GM12875 (cell line): ENCODE results near the gene BEND4.
"Not testable (repeated sequence)": the region's sequence is repeated elsewhere in the genome, so short reads cannot be mapped to it uniquely, and the experiment has no call there.

ENCODE experiments used
- H3K4me3 ChIP-seq: one replicate; pipeline ENCODE4 v1.5.1; 2011; ENCODE audit warnings: low read depth, low read length, control low read depth
- CTCF ChIP-seq: IDR thresholded peaks from 2 replicates; pipeline ENCODE4 v1.5.1; 2011; ENCODE audit warnings: low read depth, mild to moderate bottlenecking, control low read depth, inconsistent platforms, low read length, moderate library complexity, borderline replicate concordance; ENCODE audit not compliant: insufficient read depth

Gene BEND4

GRCh38 chr4:42152507-42153504 lies at the start of gene BEND4:
Gene BEND4, minus strand, starts transcription at chr4:42152655. Its CDS starts 512 bp downstream, at chr4:42152143.
- H3K4me3 ChIP-seq, result peak within 1 kb of the TSS; percentile 48
- 0 out of 2 replicates have a peak, but pooled peaks have one; percentile 7 for TF ChIP-seq CTCF

GRCh38 chr4:42197341-42197740 lies 44.9 kb upstream of the BEND4 start:
- TF ChIP-seq CTCF, result no peak
- no peak overlapping the region for H3K4me3 ChIP-seq

GRCh38 chr4:42172921-42173320 lies 20.5 kb upstream of the BEND4 start:
- no peak overlapping the region for H3K4me3 ChIP-seq
- TF ChIP-seq CTCF, result no peak

DNA sequence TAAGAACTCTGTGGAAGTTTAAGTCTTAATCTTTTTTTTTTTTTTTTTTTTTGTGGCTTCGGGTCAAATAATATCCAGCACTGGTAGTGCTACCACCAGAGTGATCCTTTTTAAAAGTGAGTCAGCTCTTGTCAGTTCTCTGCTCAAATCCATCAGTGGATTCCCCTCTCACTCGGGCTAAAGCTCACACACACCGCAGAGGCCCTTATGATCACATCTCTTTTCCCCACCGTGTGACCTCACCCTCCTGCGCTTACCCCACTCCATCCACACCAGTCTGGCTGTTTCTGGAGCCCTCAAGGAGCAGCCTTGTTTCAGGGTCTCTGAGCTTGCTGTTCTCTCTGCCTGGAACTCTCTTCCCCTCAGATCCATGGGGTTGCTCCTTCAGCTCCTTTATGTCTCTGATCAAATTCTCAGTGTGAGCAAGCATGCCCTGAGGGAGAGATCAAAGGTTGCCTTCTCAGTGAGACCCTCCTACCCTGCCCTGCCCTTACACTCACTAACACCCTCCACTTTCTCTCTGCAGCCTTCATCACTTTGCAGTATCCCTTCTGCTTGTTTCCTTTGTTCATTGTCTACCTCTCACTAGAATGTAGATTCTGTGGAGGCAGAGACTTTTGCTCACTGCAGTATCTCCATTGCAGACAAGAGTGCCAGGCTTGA lies 19.8 kb upstream of the BEND4 start:
- H3K4me3 ChIP-seq, result no peak overlapping the region
- no peak for TF ChIP-seq CTCF

DNA sequence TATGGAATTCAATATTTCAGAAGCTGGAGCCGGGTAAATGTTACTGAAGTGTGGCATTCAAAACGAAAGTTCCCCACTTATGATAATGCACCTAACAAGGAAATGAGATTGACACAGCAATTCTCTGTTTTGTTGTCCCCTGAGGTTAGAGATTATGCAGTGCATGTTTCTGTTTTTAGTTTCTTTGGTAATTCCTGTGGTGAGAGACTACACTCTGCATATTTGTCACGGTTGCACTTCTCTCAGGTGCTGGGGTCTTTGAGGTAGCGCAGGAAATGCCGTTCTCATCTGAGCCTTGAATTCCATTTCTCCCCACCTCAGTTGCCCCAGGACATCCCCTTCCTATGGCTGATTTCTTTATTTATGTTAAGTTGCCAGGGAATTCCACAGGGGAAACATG lies 15.3 kb upstream of the BEND4 start:
- H3K4me3 ChIP-seq, result no peak overlapping the region
- no peak for TF ChIP-seq CTCF

DNA sequence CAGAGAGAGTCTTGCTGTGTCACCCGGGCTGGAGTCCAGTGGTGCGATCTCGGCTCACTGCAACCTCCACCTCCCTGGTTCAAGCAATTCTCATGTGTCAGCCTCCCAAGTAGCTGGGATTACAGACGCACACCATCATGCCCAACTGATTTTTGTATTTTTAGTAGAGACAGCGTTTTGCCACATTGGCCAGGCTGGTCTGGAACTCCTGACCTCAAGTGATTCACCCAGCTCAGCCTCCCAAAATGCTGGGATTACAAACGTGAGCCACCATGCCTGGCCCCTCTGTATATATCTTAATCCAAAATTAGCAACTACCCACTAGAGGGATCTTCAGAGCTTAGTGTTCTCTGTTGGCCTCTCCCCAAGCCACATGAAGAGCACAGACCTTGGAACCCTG lies 13.7 kb upstream of the BEND4 start:
- not testable (repeated sequence) for H3K4me3 ChIP-seq

DNA sequence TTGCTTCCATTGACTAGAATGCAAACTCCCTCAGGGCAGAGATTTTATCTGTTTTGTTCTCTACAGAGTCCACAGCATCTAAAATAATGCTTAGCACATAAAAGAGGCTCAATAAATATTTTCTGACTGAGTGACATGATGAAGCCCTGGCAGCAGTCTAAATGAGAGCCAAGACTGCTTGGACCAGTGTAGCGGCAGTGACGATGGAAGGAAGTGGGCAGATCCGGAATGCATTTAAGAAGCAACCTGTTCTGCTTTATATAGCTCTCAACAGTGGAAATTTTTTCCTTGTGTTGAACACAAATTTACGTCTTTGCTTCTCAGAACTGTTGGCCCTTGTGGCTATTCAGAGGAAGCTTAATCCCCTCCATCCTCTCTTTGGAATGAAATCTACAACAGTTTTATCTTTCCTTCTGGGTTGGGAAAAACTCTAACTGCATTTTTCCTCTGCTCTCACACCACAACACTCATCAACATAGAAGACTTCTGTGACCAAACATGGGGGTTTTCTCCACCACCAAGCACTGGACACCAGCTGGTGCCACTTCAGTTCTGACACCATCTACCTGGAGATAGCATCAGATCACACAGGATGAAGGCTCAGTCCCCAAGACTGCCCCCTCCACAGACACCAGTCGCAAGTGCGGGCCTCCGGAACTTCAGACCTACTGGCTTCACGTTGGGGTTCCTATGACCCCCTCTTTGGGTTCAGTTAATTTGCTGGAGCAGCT lies 7.0 kb upstream of the BEND4 start:
- TF ChIP-seq CTCF, result no peak
- H3K4me3 ChIP-seq, result no peak overlapping the region
